HEK293T (cell line): ENCODE measurements around the gene GSTP1.
"Not testable (repeated sequence)": the region's sequence is repeated elsewhere in the genome, so short reads cannot be mapped to it uniquely, and the experiment has no call there.

Source experiments
- CTCF ChIA-PET: fragments of 350-600 bp; formaldehyde crosslinking; extraction: SDS; loops from one replicate; lab custom pipeline; 2021; ENCODE audit warnings: antibody characterized with exemption, inconsistent platforms; lab: Yijun Ruan, JAX
- POLR2A ChIA-PET: fragments of 350-600 bp; formaldehyde crosslinking; extraction: SDS; loops from one replicate; lab custom pipeline; 2020; ENCODE audit warnings: antibody characterized with exemption, inconsistent platforms; lab: Yijun Ruan, JAX
- DNase-seq: peaks from one replicate; pipeline ENCODE4 v3.0.0; 2012; ENCODE audit warnings: mixed read lengths; ENCODE audit errors: extremely low spot score
- ARNT ChIP-seq: fragments of 450-650 bp; IDR thresholded peaks from 2 replicates; pipeline ENCODE4 v1.6.1; 2017; ENCODE audit warnings: mild to moderate bottlenecking
- BHLHE40 ChIP-seq: fragments of 450-650 bp; IDR thresholded peaks from 2 replicates; pipeline ENCODE4 v1.6.1; 2016; ENCODE audit warnings: mild to moderate bottlenecking, moderate library complexity, borderline replicate concordance
- CTBP1 ChIP-seq: fragments of 450-650 bp; IDR thresholded peaks from 2 replicates; pipeline ENCODE4 v1.6.1; 2016; ENCODE audit warnings: borderline replicate concordance
- ELF4 ChIP-seq: fragments of 450-650 bp; IDR thresholded peaks from 2 replicates; pipeline ENCODE4 v1.6.1; 2017; ENCODE audit warnings: antibody characterized with exemption
- FOXA1 ChIP-seq: fragments of 450-650 bp; IDR thresholded peaks from 2 replicates; pipeline ENCODE4 v1.6.1; 2016; ENCODE audit warnings: mild to moderate bottlenecking
- FOXK2 ChIP-seq: fragments of 450-650 bp; IDR thresholded peaks from 2 replicates; pipeline ENCODE4 v1.6.1; 2016; ENCODE audit warnings: mild to moderate bottlenecking
- FOXM1 ChIP-seq: fragments of 450-650 bp; IDR thresholded peaks from 2 replicates; pipeline ENCODE4 v1.6.1; 2017; ENCODE audit warnings: mild to moderate bottlenecking, borderline replicate concordance
- HDGF ChIP-seq: fragments of 450-650 bp; IDR thresholded peaks from 2 replicates; pipeline ENCODE4 v1.6.1; 2017; ENCODE audit warnings: antibody characterized with exemption, borderline replicate concordance
- L3MBTL2 ChIP-seq: fragments of 450-650 bp; conservative IDR thresholded peaks from 2 replicates; pipeline ENCODE4 v1.6.1; 2016; ENCODE audit warnings: mild to moderate bottlenecking
- LEF1 ChIP-seq: fragments of 450-650 bp; IDR thresholded peaks from 2 replicates; pipeline ENCODE4 v1.6.1; 2017; ENCODE audit warnings: mild to moderate bottlenecking, borderline replicate concordance
- NFRKB ChIP-seq: fragments of 450-650 bp; IDR thresholded peaks from 2 replicates; pipeline ENCODE4 v1.6.1; 2016; ENCODE audit warnings: mild to moderate bottlenecking, moderate library complexity
- SP1 ChIP-seq: fragments of 450-650 bp; IDR thresholded peaks from 2 replicates; pipeline ENCODE4 v1.6.1; 2017
- SUZ12 ChIP-seq: fragments of 450-650 bp; IDR thresholded peaks from 2 replicates; pipeline ENCODE4 v1.6.1; 2016; ENCODE audit warnings: mild to moderate bottlenecking
- TARDBP ChIP-seq: fragments of 450-650 bp; IDR thresholded peaks from 2 replicates; pipeline ENCODE4 v1.6.1; 2016
- ZNF384 ChIP-seq: fragments of 450-650 bp; IDR thresholded peaks from 2 replicates; pipeline ENCODE4 v1.6.1; 2016
- TF ChIP-seq, protein P1 (sequence below): fragments of 450-650 bp; IDR thresholded peaks from 2 replicates; pipeline ENCODE4 v1.6.1; 2016

The GSTP1 gene

DNA sequence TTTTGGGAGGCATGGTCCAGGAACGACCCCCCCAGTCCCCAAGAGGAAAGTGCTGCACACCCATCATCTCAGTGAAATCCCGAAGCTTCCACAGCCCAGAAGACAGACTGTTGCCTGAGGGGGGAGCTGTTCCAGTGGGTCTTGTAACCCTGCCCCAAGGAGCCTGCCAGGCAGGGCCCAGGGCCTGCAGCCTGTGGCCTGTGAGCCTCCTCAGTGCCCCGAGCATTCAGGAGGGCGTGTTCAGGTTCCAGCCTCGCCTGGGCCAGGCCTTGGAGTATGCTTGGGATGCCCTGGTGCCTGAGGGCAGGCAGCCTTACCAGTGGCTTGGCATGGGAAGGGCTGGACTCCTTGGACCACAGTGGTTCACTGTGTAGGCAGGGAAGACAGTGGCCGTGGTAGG, 42.4 kb upstream of the GSTP1 start:
- TF ChIP-seq NFRKB (no peak), ARNT (no peak)
- POLR2A ChIA-PET, result interaction anchor here (1.0 kb wide), 1 partner anchor 42 kb away, joined by 3 read pairs; the partner anchor contains the start of gene GSTP1
- no peak for DNase-seq
- CTCF ChIA-PET, result no interaction called here

DNA sequence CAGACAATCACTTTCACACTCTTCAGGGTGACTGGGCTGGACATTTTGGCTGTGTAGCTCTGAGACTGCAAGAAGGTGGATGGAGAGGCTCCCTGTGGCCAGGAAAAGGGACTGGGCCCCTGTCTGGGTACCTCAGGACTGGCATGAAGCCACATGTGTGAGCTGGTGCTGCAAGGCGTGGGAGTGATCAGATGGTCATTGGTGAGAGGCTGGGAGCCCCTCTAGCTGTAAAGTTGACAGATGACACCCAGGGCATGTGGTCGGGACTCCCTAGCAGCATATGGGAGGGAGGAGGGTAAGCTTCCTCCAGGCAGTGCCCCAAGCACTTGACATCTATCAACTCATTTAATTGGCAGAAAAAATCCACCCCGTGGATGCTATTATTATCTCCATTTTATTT, 41.4 kb upstream of the GSTP1 start:
- ChIA-PET POLR2A (interaction anchor here (1.0 kb wide), 1 partner anchor 41 kb away, joined by 3 read pairs; the partner anchor contains the start of gene GSTP1), CTCF (no interaction called here)
- no peak for DNase-seq
- no peak for TF ChIP-seq NFRKB
- no peak for TF ChIP-seq ZNF384
- TF ChIP-seq LEF1, result no peak
- TF ChIP-seq FOXK2, result no peak
- TF ChIP-seq BHLHE40, result no peak
- TF ChIP-seq FOXA1, result no peak
- no peak for TF ChIP-seq HDGF
- TF ChIP-seq ELF4, result no peak
- TF ChIP-seq SP1, result no peak
- TF ChIP-seq FOXM1, result no peak
- no peak for TF ChIP-seq ARNT
- TF ChIP-seq TARDBP, result no peak
- no peak for TF ChIP-seq CTBP1
- no peak for TF ChIP-seq L3MBTL2
- TF ChIP-seq, protein P1, sequence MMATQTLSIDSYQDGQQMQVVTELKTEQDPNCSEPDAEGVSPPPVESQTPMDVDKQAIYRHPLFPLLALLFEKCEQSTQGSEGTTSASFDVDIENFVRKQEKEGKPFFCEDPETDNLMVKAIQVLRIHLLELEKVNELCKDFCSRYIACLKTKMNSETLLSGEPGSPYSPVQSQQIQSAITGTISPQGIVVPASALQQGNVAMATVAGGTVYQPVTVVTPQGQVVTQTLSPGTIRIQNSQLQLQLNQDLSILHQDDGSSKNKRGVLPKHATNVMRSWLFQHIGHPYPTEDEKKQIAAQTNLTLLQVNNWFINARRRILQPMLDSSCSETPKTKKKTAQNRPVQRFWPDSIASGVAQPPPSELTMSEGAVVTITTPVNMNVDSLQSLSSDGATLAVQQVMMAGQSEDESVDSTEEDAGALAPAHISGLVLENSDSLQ, result no peak
- TF ChIP-seq SUZ12, result no peak

DNA sequence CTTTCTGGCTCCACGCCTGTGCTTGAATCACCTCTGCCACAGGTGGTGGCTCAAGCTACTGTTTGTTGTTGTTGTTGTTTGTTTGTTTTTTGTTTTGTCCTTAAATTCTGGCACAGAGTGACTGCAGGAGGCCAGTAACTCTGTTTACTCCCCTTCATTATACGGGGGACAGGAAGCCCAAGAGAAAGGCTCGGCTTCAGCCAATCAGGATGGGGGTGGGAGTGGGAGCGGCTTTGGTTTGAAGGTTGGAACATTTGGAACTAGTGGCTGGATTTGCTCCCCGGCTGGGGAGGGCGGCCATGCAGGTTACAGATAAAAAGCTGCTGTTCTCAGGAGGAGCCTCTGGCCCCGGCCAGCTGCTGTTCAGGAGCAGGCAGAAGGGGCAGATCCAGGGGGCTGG, 40.6 kb upstream of the GSTP1 start:
- no peak for DNase-seq
- TF ChIP-seq HDGF, result no peak
- TF ChIP-seq FOXK2, result no peak
- TF ChIP-seq SUZ12, result no peak
- no peak for TF ChIP-seq FOXA1
- TF ChIP-seq LEF1, result no peak
- TF ChIP-seq NFRKB, result no peak
- no peak for TF ChIP-seq FOXM1
- no peak for TF ChIP-seq ELF4
- TF ChIP-seq ZNF384, result no peak
- no peak for TF ChIP-seq TARDBP
- POLR2A ChIA-PET, result no interaction called here
- CTCF ChIA-PET, result no interaction called here

DNA sequence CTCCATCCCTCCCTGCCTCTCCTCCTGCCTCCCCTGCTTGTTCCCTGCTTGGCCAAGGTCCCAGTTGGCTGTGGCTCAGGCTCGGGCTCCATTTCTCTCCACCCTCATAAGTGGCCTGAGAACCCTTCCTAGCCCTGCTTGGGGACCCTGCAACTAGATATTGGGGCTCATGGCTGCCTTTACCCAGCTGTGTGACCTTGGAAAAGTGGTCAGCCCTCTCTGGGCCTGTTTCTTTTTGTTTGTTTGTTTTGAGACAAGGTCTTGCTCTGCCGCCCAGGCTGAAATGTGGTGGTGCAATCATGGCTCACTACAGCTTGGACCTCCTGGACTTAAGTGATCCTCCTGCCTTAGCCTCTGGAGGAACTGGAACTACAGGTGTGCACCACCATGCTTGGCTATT, 40.0 kb upstream of the GSTP1 start:
- ChIA-PET CTCF (no interaction called here), POLR2A (no interaction called here)
- TF ChIP-seq HDGF (no peak), BHLHE40 (no peak)
- no peak for DNase-seq

DNA sequence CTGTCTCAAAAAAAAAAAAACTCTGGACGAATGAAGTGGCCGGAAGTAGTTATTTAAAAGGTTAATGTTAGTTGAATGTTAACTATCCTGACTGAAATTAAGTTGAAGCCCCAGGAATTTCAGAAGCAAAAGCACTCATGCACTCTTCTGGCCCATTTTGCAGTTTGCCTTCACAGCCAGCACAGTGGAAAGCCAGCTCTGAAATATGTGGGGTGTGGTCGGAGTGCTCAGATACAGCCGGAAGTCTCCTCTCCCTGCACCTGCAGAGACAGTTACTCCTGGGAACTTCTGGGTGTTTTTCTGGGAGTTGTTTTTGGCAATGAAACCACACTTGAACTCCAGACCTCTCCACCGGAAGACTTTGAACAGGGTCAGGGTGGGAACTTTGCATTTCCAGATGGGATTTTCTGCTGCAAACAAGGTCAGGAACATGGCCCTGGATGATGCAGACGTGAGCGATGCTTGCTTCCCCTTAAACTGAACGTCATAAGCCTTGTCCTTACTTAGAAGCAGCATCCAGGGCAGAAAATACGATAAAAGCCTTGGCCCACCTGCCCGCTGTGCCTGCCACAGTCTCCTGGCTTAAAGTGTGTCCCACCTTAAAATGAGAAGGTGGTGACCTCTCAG, 38.9 kb upstream of the GSTP1 start:
- ChIA-PET POLR2A (no interaction called here), CTCF (no interaction called here)
- TF ChIP-seq CTBP1 (no peak), NFRKB (no peak), ELF4 (no peak), SUZ12 (no peak), FOXK2 (no peak), LEF1 (no peak), L3MBTL2 (no peak), HDGF (no peak), TARDBP (no peak), FOXA1 (no peak)
- TF ChIP-seq, protein P1, result no peak
- no peak for DNase-seq

DNA sequence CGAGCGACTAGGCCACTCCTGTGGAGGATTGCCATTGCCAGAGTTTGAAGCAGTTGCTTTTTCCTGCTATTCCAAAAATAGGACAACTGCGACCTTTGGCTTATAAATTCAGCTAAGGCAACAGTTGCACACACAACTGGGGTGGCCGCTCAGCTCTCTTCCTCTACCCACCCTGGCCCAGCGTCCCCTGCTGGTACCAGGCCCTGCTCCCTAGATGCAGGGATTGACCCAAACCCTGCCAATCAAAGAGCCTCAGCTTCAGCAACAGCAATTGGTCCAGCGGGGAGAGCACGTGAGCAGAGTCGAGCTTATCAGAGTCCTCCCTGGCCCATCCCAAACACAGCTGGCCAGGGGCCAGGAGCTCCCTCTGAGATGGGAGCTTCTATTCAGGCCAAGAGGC, 38.3 kb upstream of the GSTP1 start:
- POLR2A ChIA-PET, result no interaction called here
- peak; percentile 30 for DNase-seq

DNA sequence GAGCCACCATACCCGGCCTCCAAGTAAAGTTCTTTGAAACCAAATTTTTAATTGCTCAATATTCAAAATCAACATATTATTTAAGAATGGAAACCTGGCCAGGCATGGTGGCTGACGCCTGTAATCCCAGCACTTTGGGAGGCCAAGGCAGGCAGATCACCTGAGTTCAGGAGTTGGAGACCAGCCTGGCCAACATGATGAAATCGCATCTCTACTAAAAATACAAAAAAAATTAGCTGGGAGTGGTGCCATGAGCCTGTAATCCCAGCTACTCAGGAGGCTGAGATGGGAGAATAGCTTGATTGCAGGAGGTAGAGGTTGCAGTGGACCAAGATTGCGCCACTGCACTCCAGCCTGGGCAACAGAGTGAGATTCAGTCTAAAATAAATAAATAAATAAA, 35.5 kb upstream of the GSTP1 start:
- CTCF ChIA-PET, POLR2A ChIA-PET, DNase-seq: not testable (repeated sequence)

More for the DNA sequence above, 38.3 kb upstream of the GSTP1 start:
- CTCF ChIA-PET, result interaction anchor here (0.6 kb wide), 1 partner anchor 113 kb away, joined by 3 read pairs; no protein-coding TSS in a partner anchor
- TF ChIP-seq LEF1 (no peak), CTBP1 (no peak), L3MBTL2 (no peak)
- TF ChIP-seq, protein P1, result peak; percentile 76
